ENCODE data around the gene OR51V1. TPM values are rescaled to one million over a fixed set of nuclear protein-coding genes. Genes with fewer than 3 reads are reported as not detected.

The OR51V1 gene
- total and polyA plus RNA-seq, 9 donors = not detected

DNA sequence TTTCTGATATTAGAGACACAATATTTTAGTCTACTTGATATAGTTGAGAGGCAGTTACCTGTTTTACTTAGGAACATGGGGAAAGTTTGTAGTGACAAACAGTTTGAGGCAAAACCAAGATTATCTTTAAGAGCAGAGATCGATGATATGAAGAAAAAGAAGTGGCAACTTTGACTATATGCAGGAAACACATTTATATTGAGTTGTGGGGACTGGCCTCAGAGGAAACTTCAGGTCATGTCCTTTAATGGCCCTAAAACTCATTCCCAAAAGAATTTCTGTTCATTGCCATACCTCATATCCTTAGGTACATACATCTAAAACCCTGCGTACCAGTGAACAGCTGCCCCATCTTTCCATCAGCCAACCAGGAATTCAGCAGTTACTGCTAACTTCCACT lies 44.7 kb upstream of the OR51V1 start:
- H3K27me3 ChIP-seq = no peaks in the 10 kb centered on the region
- no peak overlapping the region for H3K4me3 ChIP-seq
- no peak for DNase-seq
- H3K27ac ChIP-seq = no peak overlapping the region
- intact Hi-C loops (cut with DNase I) = no loop called here
- no peaks in the 10 kb centered on the region for H3K9me3 ChIP-seq
- 88 to 95% (median 88%) methylated on average over 2 of the region's 2 CpGs for WGBS, 3 donors
- TF ChIP-seq, protein P1, sequence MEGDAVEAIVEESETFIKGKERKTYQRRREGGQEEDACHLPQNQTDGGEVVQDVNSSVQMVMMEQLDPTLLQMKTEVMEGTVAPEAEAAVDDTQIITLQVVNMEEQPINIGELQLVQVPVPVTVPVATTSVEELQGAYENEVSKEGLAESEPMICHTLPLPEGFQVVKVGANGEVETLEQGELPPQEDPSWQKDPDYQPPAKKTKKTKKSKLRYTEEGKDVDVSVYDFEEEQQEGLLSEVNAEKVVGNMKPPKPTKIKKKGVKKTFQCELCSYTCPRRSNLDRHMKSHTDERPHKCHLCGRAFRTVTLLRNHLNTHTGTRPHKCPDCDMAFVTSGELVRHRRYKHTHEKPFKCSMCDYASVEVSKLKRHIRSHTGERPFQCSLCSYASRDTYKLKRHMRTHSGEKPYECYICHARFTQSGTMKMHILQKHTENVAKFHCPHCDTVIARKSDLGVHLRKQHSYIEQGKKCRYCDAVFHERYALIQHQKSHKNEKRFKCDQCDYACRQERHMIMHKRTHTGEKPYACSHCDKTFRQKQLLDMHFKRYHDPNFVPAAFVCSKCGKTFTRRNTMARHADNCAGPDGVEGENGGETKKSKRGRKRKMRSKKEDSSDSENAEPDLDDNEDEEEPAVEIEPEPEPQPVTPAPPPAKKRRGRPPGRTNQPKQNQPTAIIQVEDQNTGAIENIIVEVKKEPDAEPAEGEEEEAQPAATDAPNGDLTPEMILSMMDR (IDR thresholded peaks at IDR 0.05) = no peak
- TF ChIP-seq EP300 (IDR thresholded peaks at IDR 0.05) (no peak), POLR2A (IDR thresholded peaks at IDR 0.05) (no peak)
- no peaks in the 10 kb centered on the region for H3K36me3 ChIP-seq
- no peaks in the 10 kb centered on the region for H3K4me1 ChIP-seq (ENCODE audit: insufficient read depth)

DNA sequence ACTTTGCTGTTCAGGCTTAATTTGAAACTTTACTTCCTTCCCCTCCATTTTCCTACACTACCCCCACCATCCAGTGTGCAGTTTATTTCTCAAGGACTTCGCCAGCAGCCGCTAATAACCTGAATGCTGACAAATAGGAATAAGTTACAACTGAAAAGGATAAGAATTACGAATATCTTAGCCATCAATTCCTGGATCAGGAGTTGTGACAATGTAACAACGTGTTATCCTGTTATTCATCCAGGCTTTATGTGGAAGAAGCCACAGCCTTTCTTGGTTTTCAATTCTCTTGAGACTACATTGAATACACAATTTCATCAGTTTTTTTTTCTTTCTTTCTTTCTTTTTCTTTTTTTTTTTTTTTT lies 43.3 kb upstream of the OR51V1 start:
- 77 to 85% (median 81%) methylated on average over 4 of the region's 4 CpGs for WGBS, 3 donors

DNA sequence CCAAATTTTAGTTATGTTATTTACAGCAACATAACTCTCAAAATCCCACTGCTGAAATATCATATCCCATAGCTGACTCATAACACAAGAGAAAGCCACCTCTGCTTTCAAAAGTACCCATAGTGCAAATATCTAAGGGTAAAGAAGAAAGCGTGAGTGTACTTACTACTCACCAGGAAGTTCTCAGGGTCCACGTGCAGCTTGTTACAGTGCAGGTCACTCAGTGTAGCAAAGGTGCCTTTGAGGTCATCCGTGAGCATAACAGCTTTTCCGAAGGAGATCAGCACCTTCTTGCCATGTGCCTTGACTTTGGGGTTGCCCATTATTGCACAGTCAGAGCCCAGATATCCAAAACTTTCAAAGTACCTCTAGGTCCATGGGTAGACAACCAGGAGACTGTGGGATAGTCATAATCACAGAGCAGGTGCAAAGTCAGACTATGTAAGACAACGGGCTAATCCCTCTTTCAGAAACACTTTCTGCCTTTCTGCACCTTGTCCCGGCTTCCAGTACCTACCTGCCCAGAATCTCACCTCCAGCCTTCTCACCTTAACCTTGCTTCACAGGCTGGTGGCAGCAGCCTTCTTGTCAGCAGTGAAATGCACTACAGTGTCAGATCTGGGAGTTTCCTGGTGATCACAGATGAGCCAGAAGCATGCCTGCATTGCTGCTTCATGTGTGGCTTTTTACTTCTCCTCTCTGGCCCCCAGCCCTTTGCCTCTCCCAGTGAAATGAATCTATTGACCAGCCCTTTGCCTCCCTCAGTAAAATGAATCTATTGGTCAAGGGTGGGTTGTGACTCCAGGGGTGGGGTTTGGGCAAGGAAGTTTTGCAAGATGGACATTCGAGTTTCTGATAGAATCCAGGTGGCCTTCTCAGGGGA lies 42.7 kb upstream of the OR51V1 start:
- no peak for DNase-seq
- H3K36me3 ChIP-seq = no peaks in the 10 kb centered on the region
- intact Hi-C loops (cut with DNase I) = no loop called here
- no peak overlapping the region for H3K27ac ChIP-seq
- no peaks in the 10 kb centered on the region for H3K4me1 ChIP-seq (ENCODE audit: insufficient read depth)
- no peaks in the 10 kb centered on the region for H3K27me3 ChIP-seq
- TF ChIP-seq EP300 (IDR thresholded peaks at IDR 0.05) = no peak
- TF ChIP-seq, protein P1 (IDR thresholded peaks at IDR 0.05) = no peak
- no peak for TF ChIP-seq POLR2A (IDR thresholded peaks at IDR 0.05)
- no peaks in the 10 kb centered on the region for H3K9me3 ChIP-seq
- H3K4me3 ChIP-seq = no peak overlapping the region
- 70 to 77% (median 74%) methylated on average over 7 of the region's 7 CpGs for WGBS, 3 donors

More for the DNA sequence above, 43.3 kb upstream of the OR51V1 start:
- Histone ChIP-seq H3K4me3 (no peak overlapping the region), H3K36me3 (no peaks in the 10 kb centered on the region), H3K4me1 (ENCODE audit: insufficient read depth) (no peaks in the 10 kb centered on the region), H3K9me3 (no peaks in the 10 kb centered on the region), H3K27ac (no peak overlapping the region), H3K27me3 (no peaks in the 10 kb centered on the region)
- TF ChIP-seq, protein P1 (IDR thresholded peaks at IDR 0.05) = no peak
- TF ChIP-seq POLR2A (IDR thresholded peaks at IDR 0.05) = no peak
- TF ChIP-seq EP300 (IDR thresholded peaks at IDR 0.05) = no peak
- intact Hi-C loops (cut with DNase I) = no loop called here
- DNase-seq = no peak

DNA sequence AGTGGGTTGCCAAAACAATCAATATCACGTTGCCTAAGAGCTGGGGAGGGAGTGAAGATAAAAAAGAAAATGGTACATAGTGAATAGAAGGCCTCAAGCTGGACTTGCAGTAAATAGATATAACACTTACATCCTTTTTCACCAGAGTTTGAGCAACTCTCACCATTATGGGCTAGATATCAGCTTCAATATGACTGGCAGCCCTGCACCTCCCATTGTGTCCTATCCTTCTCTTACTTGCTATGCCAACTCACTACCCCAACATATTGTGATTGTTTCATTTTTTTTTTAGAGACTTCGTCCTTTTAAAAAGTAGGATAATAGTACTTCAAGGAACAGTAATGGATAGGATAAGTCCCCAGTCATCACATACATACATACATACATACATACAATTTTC lies 41.7 kb upstream of the OR51V1 start:
- DNase-seq = no peak
- intact Hi-C loops (cut with DNase I) = no loop called here

More for the DNA sequence above, 41.7 kb upstream of the OR51V1 start:
- WGBS, 3 donors = 44 to 59% (median 53%) methylated on average over 2 of the region's 2 CpGs
- Histone ChIP-seq H3K27ac (no peak overlapping the region), H3K4me1 (ENCODE audit: insufficient read depth) (no peaks in the 10 kb centered on the region), H3K9me3 (no peaks in the 10 kb centered on the region), H3K4me3 (no peak overlapping the region), H3K27me3 (no peaks in the 10 kb centered on the region), H3K36me3 (no peaks in the 10 kb centered on the region)
- TF ChIP-seq POLR2A (IDR thresholded peaks at IDR 0.05) (no peak), EP300 (IDR thresholded peaks at IDR 0.05) (no peak)
- TF ChIP-seq, protein P1 (IDR thresholded peaks at IDR 0.05) = no peak
